Ectodermal cell (in vitro differentiated cells): Measurements from ENCODE around the gene JAKMIP1.

Experiments
- H3K27ac ChIP-seq: 2 replicates; pipeline ENCODE4 v1.7.0; 2013; ENCODE audit warnings: mild to moderate bottlenecking, low read depth, low read length; ENCODE audit not compliant: insufficient read depth, poor library complexity, severe bottlenecking
- H3K27me3 ChIP-seq: 2 replicates; pipeline ENCODE4 v1.7.0; 2013; ENCODE audit warnings: mild to moderate bottlenecking, low read length; ENCODE audit not compliant: insufficient read depth, control insufficient read depth, poor library complexity, severe bottlenecking
- H3K36me3 ChIP-seq: one replicate; pipeline ENCODE4 v1.7.0; 2013; ENCODE audit warnings: low read length; ENCODE audit not compliant: control insufficient read depth, insufficient read depth
- H3K4me1 ChIP-seq: one replicate; pipeline ENCODE4 v1.7.0; 2013; ENCODE audit warnings: low read length; ENCODE audit not compliant: control insufficient read depth, insufficient read depth
- H3K4me3 ChIP-seq: 2 replicates; pipeline ENCODE4 v1.7.0; 2013; ENCODE audit warnings: low read depth, low read length, control low read depth; ENCODE audit not compliant: insufficient read depth
- H3K9me3 ChIP-seq: 2 replicates; pipeline ENCODE4 v1.7.0; 2013; ENCODE audit warnings: mild to moderate bottlenecking, low read length, moderate library complexity; ENCODE audit not compliant: control insufficient read depth
- WGBS, 2 experiments: methylation state at CpG; one replicate each; pipeline ENCODE4 v1.1.7; 2013; ENCODE audit warnings: missing lambda C conversion rate in 2 of 2; 5-methylcytosine and 5-hydroxymethylcytosine counted together

The JAKMIP1 gene

DNA sequence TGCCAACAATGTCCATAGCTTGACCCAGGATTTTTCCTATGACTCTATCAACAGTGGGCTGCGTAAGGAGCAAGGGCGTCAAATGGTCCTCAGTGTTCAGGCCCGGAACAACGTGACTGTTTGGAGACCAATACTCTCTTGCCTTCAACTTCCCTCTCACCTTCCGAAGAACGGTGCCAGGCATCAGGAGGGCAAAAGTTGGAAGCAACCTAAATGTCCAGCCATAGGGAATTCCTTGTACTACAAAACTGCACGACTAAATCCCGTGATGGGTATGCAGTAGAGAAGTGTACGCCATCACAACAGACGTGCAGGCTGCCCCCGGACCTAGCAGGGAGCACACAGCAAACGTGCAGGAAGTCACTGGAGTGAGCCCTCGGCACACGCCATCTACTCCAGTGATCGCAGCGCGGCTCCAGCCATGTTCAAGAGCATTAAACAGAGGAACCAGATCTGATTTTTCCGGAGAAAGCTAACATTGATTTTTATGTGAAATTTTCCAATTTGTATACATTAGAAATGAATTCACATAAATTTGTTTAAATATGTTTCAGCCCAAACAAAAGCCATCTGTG lies 79.0 kb downstream of the JAKMIP1 start:
- Histone ChIP-seq H3K4me3 (no peak overlapping the region), H3K27me3 (no peaks in the 10 kb centered on the region), H3K9me3 (no peaks in the 10 kb centered on the region), H3K27ac (no peak overlapping the region), H3K36me3 (no peaks in the 10 kb centered on the region), H3K4me1 (peaks cover 3% of the 10 kb centered on the region)
- WGBS, 2 experiments: 96% methylated on average over 18 of the region's 18 CpGs

DNA sequence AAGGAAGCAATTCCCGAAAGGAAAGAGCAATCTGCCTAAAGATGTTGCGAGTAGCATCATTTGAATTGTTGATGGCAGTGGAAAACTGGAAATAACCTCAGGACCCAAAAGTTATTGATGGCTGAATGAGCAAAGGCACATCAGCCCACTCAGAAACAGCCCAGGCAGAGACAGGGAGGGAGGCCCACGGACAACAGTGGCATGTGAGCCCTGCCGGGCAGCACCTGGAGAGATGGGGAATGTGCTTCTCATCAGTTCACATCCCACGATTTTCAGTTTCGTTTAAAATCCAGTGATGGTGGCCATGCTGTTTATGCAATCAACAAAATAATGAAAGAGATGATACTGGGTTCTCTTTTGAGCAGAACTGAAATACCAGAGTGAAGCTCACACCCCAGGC lies 80.0 kb downstream of the JAKMIP1 start:
- Histone ChIP-seq H3K9me3 (no peaks in the 10 kb centered on the region), H3K27me3 (no peaks in the 10 kb centered on the region), H3K4me1 (peaks cover 3% of the 10 kb centered on the region), H3K36me3 (no peaks in the 10 kb centered on the region), H3K4me3 (no peak overlapping the region), H3K27ac (no peak overlapping the region)
- 83% methylated on average over 6 of the region's 6 CpGs for WGBS, 2 experiments

DNA sequence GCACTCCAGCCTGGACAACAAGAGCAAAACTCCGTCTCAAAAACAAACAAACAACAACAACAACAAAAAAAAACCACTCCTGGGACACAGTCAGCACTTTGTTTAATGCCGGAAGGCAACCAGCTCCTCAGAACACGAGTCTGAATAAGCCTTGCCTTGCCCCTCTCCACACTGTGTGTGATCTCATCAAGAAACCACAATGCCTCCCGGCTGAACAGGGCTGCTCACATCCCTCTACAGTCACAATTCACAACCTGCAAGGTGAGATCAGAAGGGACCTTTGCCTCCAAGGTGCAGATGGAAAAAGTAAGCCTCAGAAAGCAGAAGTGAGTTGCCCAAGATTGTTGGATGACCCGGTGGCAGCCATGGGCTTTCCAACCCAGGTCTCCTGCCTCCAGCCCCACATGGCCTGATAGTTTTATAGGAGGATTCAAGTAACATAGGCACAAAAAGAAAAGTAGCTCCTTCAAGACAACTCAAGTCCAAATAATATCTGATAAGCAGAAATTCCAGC lies 80.8 kb downstream of the JAKMIP1 start:
- Histone ChIP-seq H3K4me3 (no peak overlapping the region), H3K27me3 (no peaks in the 10 kb centered on the region), H3K27ac (no peak overlapping the region), H3K9me3 (no peaks in the 10 kb centered on the region), H3K4me1 (peaks cover 3% of the 10 kb centered on the region), H3K36me3 (no peaks in the 10 kb centered on the region)
- WGBS, 2 experiments: 78 to 82% methylated on average over 5 of the region's 5 CpGs

DNA sequence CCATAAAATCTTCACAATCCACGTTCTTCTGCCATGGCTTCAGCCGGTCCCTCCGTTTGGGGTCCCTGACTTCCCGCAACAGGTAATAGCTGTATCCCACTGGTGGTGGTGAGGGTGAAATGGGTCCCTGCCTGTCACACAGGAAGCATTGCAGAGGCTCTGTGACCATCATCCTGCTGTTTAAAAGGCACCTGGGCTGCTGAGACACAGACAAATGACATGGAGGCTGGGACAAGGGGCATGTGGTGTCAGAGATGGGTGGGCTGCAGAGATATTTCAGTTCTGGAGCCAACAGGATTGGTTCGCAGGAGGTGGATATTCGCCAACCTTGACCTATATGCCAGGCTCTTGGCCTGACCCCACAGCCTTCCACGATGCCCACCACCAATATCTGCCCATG lies 82.1 kb downstream of the JAKMIP1 start:
- peaks cover 2% of the 10 kb centered on the region for H3K4me1 ChIP-seq
- H3K27me3 ChIP-seq: no peaks in the 10 kb centered on the region
- H3K4me3 ChIP-seq: no peak overlapping the region
- H3K9me3 ChIP-seq: no peaks in the 10 kb centered on the region
- H3K27ac ChIP-seq: no peak overlapping the region
- 91 to 96% methylated on average over 7 of the region's 7 CpGs for WGBS, 2 experiments
- no peaks in the 10 kb centered on the region for H3K36me3 ChIP-seq

DNA sequence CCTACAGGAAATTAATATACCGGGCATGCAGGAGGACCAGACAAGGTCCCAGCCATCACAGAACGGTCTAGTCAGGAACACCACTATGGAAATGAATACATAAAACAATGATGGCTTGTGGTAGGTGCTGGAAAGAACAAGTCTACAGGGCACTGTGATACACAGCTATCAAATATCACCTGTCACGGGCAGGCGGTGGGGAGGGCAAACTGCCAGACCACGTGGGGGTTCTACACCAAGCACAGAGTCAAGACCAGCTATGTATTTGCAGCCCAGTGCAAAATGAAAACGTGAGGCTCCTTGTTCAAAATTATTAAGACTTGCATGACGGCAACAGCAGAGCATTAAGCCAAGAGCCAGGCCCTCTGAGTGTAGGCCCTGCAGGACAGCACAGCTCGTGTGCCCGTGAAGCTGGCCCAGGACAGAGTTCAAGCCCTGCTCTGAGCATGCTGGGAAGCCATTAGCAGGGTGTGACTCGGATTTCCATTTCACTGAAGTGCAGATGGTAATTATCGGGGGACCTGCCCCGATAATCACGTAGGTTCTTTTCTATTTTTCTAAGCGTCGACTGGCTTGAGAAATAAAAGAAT lies 83.6 kb downstream of the JAKMIP1 start:
- H3K4me1 ChIP-seq: no peaks in the 10 kb centered on the region
- no peaks in the 10 kb centered on the region for H3K27me3 ChIP-seq
- WGBS, 2 experiments: 63 to 67% methylated on average over 15 of the region's 15 CpGs
- no peak overlapping the region for H3K4me3 ChIP-seq
- no peaks in the 10 kb centered on the region for H3K9me3 ChIP-seq
- H3K36me3 ChIP-seq: no peaks in the 10 kb centered on the region
- H3K27ac ChIP-seq: no peak overlapping the region

DNA sequence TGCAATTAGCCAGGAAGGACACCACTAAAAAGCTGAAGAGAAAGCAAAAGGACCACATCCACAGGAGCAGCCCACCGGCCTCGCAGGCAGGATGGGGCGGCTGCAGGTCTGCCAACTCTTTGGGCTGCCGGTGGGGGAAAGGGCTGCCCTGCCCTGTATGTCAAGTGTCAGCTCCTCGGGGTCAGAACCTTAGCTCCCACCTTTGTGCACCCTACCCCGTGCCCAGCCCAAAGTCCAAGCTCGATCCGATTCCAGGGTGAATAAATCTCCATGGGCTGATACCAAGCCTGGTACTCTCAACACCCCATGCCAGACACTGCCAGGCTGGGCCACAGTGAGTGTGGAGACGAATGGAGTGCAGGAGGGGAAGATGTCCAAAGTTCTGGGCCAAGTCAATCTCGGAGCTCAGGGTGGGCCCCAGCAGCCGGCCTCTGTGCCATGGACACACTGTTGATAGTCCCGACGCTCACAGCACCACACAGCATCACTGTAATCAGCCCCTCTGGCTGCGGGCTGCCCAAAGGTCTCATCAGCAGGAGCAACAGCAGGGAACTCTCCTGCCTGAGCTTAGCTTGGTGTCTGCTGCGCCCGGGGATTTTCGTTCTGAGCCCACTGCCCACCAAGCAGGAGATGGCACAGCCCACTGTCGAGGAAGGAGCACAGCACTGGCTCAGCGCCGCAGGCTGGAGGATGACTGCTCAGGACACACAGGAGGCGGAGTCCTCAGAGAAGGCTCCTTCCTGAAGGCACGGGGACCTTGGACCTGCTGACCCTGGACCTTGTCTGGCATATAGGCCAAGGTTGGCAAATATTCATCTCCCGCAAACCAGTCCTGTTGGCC lies 84.4 kb downstream of the JAKMIP1 start:
- no peak overlapping the region for H3K27ac ChIP-seq
- H3K4me3 ChIP-seq: no peak overlapping the region
- WGBS, 2 experiments: 91 to 92% methylated on average over 23 of the region's 23 CpGs
- H3K9me3 ChIP-seq: no peaks in the 10 kb centered on the region
- no peaks in the 10 kb centered on the region for H3K36me3 ChIP-seq
- H3K4me1 ChIP-seq: no peaks in the 10 kb centered on the region
- no peaks in the 10 kb centered on the region for H3K27me3 ChIP-seq

DNA sequence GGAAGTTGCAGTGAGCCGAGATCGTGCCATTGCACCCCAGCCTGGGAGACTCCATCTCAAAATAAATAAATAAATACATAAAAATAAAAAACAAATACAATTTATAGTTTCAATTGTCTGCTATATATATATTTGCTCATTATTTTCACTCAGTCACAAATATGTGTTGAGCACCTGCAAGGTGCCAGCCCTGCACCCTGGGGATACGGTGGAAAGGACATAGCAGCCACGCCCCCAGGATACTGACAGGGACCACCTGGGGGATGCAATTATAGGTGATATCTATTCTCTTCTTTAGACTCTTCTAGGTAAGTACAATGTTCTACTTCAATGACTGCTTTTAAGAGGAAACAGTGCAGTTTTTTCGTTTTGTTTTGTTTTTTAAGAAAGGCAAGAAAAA lies 85.0 kb downstream of the JAKMIP1 start:
- no peaks in the 10 kb centered on the region for H3K36me3 ChIP-seq
- WGBS, 2 experiments: 87 to 89% methylated on average over 5 of the region's 5 CpGs

DNA sequence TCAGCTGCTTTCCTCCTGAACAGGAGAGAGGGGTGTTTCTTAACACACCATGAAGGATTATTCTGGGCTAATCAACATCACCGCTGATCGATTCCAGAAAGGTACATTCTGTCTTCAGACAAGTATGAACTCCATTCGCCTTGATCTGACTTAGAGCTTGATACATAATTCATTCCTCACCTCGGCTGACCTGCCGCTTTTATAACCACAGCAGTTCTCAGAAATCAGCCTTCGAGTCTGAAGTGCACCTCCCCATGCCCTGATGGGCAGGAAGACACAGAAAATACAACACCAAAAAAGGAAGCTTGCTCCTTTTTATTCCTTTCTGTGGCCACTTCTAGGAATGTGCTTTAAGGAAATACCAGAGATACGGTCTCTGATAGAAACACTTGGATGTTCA lies 85.7 kb downstream of the JAKMIP1 start:
- H3K4me3 ChIP-seq: no peak overlapping the region
- H3K27ac ChIP-seq: no peak overlapping the region
- WGBS, 2 experiments: 93% methylated on average over 7 of the region's 7 CpGs
- no peaks in the 10 kb centered on the region for H3K36me3 ChIP-seq
- H3K9me3 ChIP-seq: no peaks in the 10 kb centered on the region
- no peaks in the 10 kb centered on the region for H3K27me3 ChIP-seq
- no peaks in the 10 kb centered on the region for H3K4me1 ChIP-seq

More for the DNA sequence above, 85.0 kb downstream of the JAKMIP1 start:
- Histone ChIP-seq H3K27me3 (no peaks in the 10 kb centered on the region), H3K27ac (no peak overlapping the region), H3K4me1 (no peaks in the 10 kb centered on the region), H3K4me3 (no peak overlapping the region), H3K9me3 (no peaks in the 10 kb centered on the region)

DNA sequence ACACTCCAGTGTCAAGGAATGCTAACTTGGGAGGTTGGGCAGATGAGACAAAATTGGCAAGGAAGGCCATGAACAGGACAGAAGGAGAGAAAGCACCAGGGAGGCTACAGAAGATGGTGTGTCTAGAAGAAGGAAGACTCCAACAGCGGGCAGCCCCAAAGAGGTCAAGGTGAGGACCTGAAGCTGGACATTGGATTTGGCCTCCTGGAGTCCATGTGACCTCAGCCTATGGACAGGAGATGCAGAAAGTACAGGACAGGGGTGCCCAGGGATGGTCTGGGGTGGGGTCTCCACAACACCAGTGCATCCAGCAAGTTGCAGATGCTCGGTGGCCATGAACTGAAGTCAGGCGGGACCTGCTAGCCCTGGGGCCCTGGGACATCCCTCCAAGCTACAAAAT lies 86.2 kb downstream of the JAKMIP1 start:
- no peaks in the 10 kb centered on the region for H3K36me3 ChIP-seq
- H3K27ac ChIP-seq: no peak overlapping the region
- no peak overlapping the region for H3K4me3 ChIP-seq
- no peaks in the 10 kb centered on the region for H3K27me3 ChIP-seq
- 95 to 98% methylated on average over 3 of the region's 3 CpGs for WGBS, 2 experiments
- H3K9me3 ChIP-seq: no peaks in the 10 kb centered on the region
- H3K4me1 ChIP-seq: no peaks in the 10 kb centered on the region

DNA sequence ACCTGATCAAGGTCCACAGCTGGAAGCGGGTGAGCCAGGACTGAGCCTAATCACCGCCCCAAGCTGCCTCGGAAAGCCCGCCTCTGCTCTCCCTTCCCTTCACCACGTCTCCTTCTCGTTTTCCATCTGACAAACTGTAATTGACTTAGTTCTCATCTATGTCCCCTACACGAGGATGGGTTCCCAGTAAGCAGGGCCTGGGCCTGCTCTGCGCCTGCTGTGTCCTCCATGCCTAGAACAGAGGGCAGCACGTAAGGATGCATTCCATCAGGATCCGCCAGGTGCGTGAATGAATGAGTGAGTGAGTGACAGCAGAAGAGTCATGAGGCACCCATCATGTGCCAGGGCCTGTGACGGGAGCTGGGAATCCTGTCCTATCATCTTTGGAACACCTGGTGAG lies 86.7 kb downstream of the JAKMIP1 start:
- H3K27me3 ChIP-seq: no peaks in the 10 kb centered on the region
- 88 to 91% methylated on average over 12 of the region's 12 CpGs for WGBS, 2 experiments
- H3K4me3 ChIP-seq: no peak overlapping the region
- H3K9me3 ChIP-seq: no peaks in the 10 kb centered on the region
- no peaks in the 10 kb centered on the region for H3K36me3 ChIP-seq
- H3K27ac ChIP-seq: no peak overlapping the region
- H3K4me1 ChIP-seq: no peaks in the 10 kb centered on the region
